Breast epithelium (tissue), 3 donors: Measurements from ENCODE around the gene CYB561.

Experiments
- CTCF ChIP-seq, 3 donors: fragments of 450-650 bp; IDR thresholded peaks; one replicate each; pipeline ENCODE4 v1.5.1; 2016 to 2017; ENCODE audit warnings: antibody characterized with exemption in 3 of 3, mild to moderate bottlenecking in 3 of 3, moderate library complexity in 3 of 3
- POLR2A ChIP-seq: fragments of 450-650 bp; IDR thresholded peaks from one replicate; pipeline ENCODE4 v1.6.1; 2016; ENCODE audit warnings: antibody characterized with exemption, mild to moderate bottlenecking, moderate library complexity
- POLR2AphosphoS5 ChIP-seq, 3 donors: sonication (generic); formaldehyde crosslinking; IDR thresholded peaks; one replicate each; pipeline ENCODE4 v1.6.1; 2017; ENCODE audit warnings: antibody characterized with exemption in 3 of 3

- TF ChIP-seq CTCF (IDR thresholded peaks at IDR 0.05) (no peak), POLR2AphosphoS5 (IDR thresholded peaks at IDR 0.05) (no peak), POLR2A (no peak)
Observed at GRCh38 chr17:63474586-63475460, 28.7 kb upstream of the CYB561 start.
